Renal cortex interstitium (tissue), 11 donors: ENCODE data around the gene AGBL3. TPM values are rescaled to one million over a fixed set of nuclear protein-coding genes. Genes with fewer than 3 reads are reported as not detected.
"Not testable (repeated sequence)": the region's sequence is repeated elsewhere in the genome, so short reads cannot be mapped to it uniquely, and the experiment has no call there.

Source experiments
- DNase-seq, 11 donors: peaks; one replicate each; pipeline ENCODE4 v3.0.0-alpha.2; 2013; ENCODE audit warnings: low read depth in 9 of 11, low spot score in 4 of 11; ENCODE audit errors: extremely low read depth in 1 of 11
- polyA plus RNA-seq, 3 donors: library from polyadenylated mRNA; unstranded; fragments of 120-200 nt; gene quantifications; one replicate each; pipeline ENCODE4 v1.2.1, GENCODE V29; 2013; ENCODE audit not compliant: insufficient read length in 3 of 3

AGBL3 gene
- polyA plus RNA-seq, 3 donors: 9.1 to 21.3 (median 10.4) TPM

GRCh38 chr7:135001390-135002165 is 15.3 kb downstream of the AGBL3 start:
- no peak for DNase-seq

- no peak for DNase-seq
Observed at GRCh38 chr7:135012229-135012628, 25.9 kb downstream of the AGBL3 start.

- DNase-seq: no peak
Observed at GRCh38 chr7:135023622-135024021, 37.3 kb downstream of the AGBL3 start.

- DNase-seq: no peak
Observed at GRCh38 chr7:135035252-135035651, 48.9 kb downstream of the AGBL3 start.

GRCh38 chr7:135067017-135067416 is 80.7 kb downstream of the AGBL3 start:
- DNase-seq: not testable (repeated sequence)

- DNase-seq: no peak
Observed at GRCh38 chr7:135074096-135074495, 87.8 kb downstream of the AGBL3 start.

GRCh38 chr7:135074531-135074930 is 88.2 kb downstream of the AGBL3 start:
- DNase-seq: no peak

GRCh38 chr7:135075716-135076115 is 89.4 kb downstream of the AGBL3 start:
- DNase-seq: no peak

- no peak for DNase-seq
Observed at GRCh38 chr7:135076882-135077281, 90.6 kb downstream of the AGBL3 start.

GRCh38 chr7:135077642-135078041 is 91.3 kb downstream of the AGBL3 start:
- DNase-seq: no peak

- DNase-seq: no peak
Observed at GRCh38 chr7:135078051-135078450, 91.7 kb downstream of the AGBL3 start.

GRCh38 chr7:135079068-135079467 is 92.8 kb downstream of the AGBL3 start:
- DNase-seq: no peak

GRCh38 chr7:135083005-135083404 is 96.7 kb downstream of the AGBL3 start:
- no peak for DNase-seq

- no peak for DNase-seq
Observed at GRCh38 chr7:135088566-135088965, 102.3 kb downstream of the AGBL3 start.

GRCh38 chr7:135091717-135092116 is 105.4 kb downstream of the AGBL3 start:
- no peak for DNase-seq

- DNase-seq: no peak
Observed at GRCh38 chr7:135094472-135095237, 108.3 kb downstream of the AGBL3 start.

GRCh38 chr7:135095450-135095849 is 109.1 kb downstream of the AGBL3 start:
- DNase-seq: no peak

- DNase-seq: no peak
Observed at GRCh38 chr7:135098391-135098790, 112.1 kb downstream of the AGBL3 start.

GRCh38 chr7:135100856-135101255 is 114.5 kb downstream of the AGBL3 start:
- no peak for DNase-seq

GRCh38 chr7:135102372-135102771 is 116.1 kb downstream of the AGBL3 start:
- no peak for DNase-seq
